ENCODE data around the gene RGS18. TPM values are rescaled to one million over a fixed set of nuclear protein-coding genes. Genes with fewer than 3 reads are reported as not detected.
"Not testable (repeated sequence)": the region's sequence is repeated elsewhere in the genome, so short reads cannot be mapped to it uniquely, and the experiment has no call there.

Gene RGS18
- total and polyA plus RNA-seq, 8 donors: 3.2 to 18.0 (median 4.0) TPM

- Histone ChIP-seq H3K36me3 (no peaks in the 10 kb centered on the region), H3K9me3 (peaks cover 0 to 5% of the 10 kb centered on the region in 2 donors), H3K27me3 (no peaks in the 10 kb centered on the region), H3K4me1 (peaks cover 0 to 29% of the 10 kb centered on the region in 2 donors), H3K27ac (peak overlapping the region in 1 of 2 donors; percentile 97), H3K4me3 (no peak overlapping the region)
- ATAC-seq: no peak
- intact Hi-C loops (cut with DNase I): no loop called here
- no peak for TF ChIP-seq CTCF (IDR thresholded peaks at IDR 0.05)
- DNase-seq: no peak
These were observed 3.7 kb downstream of the RGS18 start for GRCh38 chr1:192161976-192162375.

GRCh38 chr1:192162376-192162775 is 4.1 kb downstream of the RGS18 start:
- TF ChIP-seq CTCF (IDR thresholded peaks at IDR 0.05): no peak
- peaks cover 0 to 25% of the 10 kb centered on the region in 2 donors for H3K4me1 ChIP-seq
- no peak for ATAC-seq
- peaks cover 0 to 5% of the 10 kb centered on the region in 2 donors for H3K9me3 ChIP-seq
- H3K4me3 ChIP-seq: no peak overlapping the region
- H3K27me3 ChIP-seq: no peaks in the 10 kb centered on the region
- H3K27ac ChIP-seq: peak overlapping the region in 1 of 2 donors; percentile 97
- no peaks in the 10 kb centered on the region for H3K36me3 ChIP-seq
- intact Hi-C loops (cut with DNase I): no loop called here
- no peak for DNase-seq

- ATAC-seq; DNase-seq; H3K4me3 ChIP-seq; H3K27me3 ChIP-seq; H3K27ac ChIP-seq; H3K36me3 ChIP-seq; H3K9me3 ChIP-seq; intact Hi-C loops (cut with DNase I): not testable (repeated sequence)
- peaks cover 0 to 34% of the 10 kb centered on the region in 2 donors for H3K4me1 ChIP-seq
These were observed 6.7 kb downstream of the RGS18 start for GRCh38 chr1:192165002-192165401.

- Histone ChIP-seq H3K4me3 (no peak overlapping the region), H3K36me3 (no peaks in the 10 kb centered on the region), H3K4me1 (peaks cover 0 to 42% of the 10 kb centered on the region in 2 donors), H3K9me3 (peaks cover 0 to 5% of the 10 kb centered on the region in 2 donors), H3K27me3 (no peaks in the 10 kb centered on the region), H3K27ac (peak overlapping the region in 1 of 2 donors; percentile 35)
- intact Hi-C loops (cut with DNase I): no loop called here
- DNase-seq: no peak
- TF ChIP-seq CTCF (IDR thresholded peaks at IDR 0.05): no peak
- no peak for ATAC-seq
These were observed 8.7 kb downstream of the RGS18 start for GRCh38 chr1:192167011-192167410.

- Histone ChIP-seq H3K9me3 (peaks cover 0 to 5% of the 10 kb centered on the region in 2 donors), H3K27me3 (no peaks in the 10 kb centered on the region), H3K4me3 (no peak overlapping the region), H3K36me3 (no peaks in the 10 kb centered on the region), H3K27ac (no peak overlapping the region), H3K4me1 (peaks cover 0 to 36% of the 10 kb centered on the region in 2 donors)
- intact Hi-C loops (cut with DNase I): no loop called here
- TF ChIP-seq CTCF (IDR thresholded peaks at IDR 0.05): no peak
- DNase-seq (peak in 1 of 4 donors; percentile 13), ATAC-seq (peak; percentile 24)
These were observed 9.8 kb downstream of the RGS18 start for GRCh38 chr1:192167911-192168700.
